Astrocyte of the cerebellum (primary cell): Measurements from ENCODE around the gene C9orf153.

Source experiments
- DNase-seq: peaks from one replicate; pipeline ENCODE4 v3.0.0-alpha.2; 2011; ENCODE audit warnings: low read depth
- H3K4me3 ChIP-seq: 2 replicates; pipeline ENCODE4 v1.5.1; 2011; ENCODE audit warnings: mild to moderate bottlenecking, low read depth, low read length, moderate library complexity
- CTCF ChIP-seq: IDR thresholded peaks from 2 replicates; pipeline ENCODE4 v1.5.1; 2012; ENCODE audit warnings: low read length, low read depth, moderate library complexity, mild to moderate bottlenecking; ENCODE audit errors: missing control alignments
- in situ Hi-C: cut with HindIII; loops from 2 replicates; pipeline ENCODE4 v1.10.0; 2017; ENCODE audit warnings: low sequenced_read_pairs

Gene C9orf153

GRCh38 chr9:86274821-86275643 is 15.6 kb upstream of the C9orf153 start:
- no peak for DNase-seq
- H3K4me3 ChIP-seq, result no peak overlapping the region
- TF ChIP-seq CTCF, result no peak
- in situ Hi-C loops, result no loop called here

GRCh38 chr9:86272221-86272620 is 12.8 kb upstream of the C9orf153 start:
- TF ChIP-seq CTCF, result no peak
- no peak for DNase-seq
- no peak overlapping the region for H3K4me3 ChIP-seq
- in situ Hi-C loops, result no loop called here

GRCh38 chr9:86263876-86264275 is 4.4 kb upstream of the C9orf153 start:
- no peak for DNase-seq
- no peak for TF ChIP-seq CTCF
- H3K4me3 ChIP-seq, result no peak overlapping the region
- in situ Hi-C loops, result no loop called here

- TF ChIP-seq CTCF, result no peak
- in situ Hi-C loops, result no loop called here
- DNase-seq, result no peak
- H3K4me3 ChIP-seq, result no peak overlapping the region
Observed at GRCh38 chr9:86262492-86262891, 3.0 kb upstream of the C9orf153 start.

- no peak overlapping the region for H3K4me3 ChIP-seq
- in situ Hi-C loops, result no loop called here
- DNase-seq, result no peak
- no peak for TF ChIP-seq CTCF
Observed at GRCh38 chr9:86257391-86257790, 2.1 kb downstream of the C9orf153 start.

- in situ Hi-C loops, result no loop called here
- no peak for TF ChIP-seq CTCF
- H3K4me3 ChIP-seq, result no peak overlapping the region
- DNase-seq, result no peak
Observed at GRCh38 chr9:86256653-86257052, 2.8 kb downstream of the C9orf153 start.
